ENCODE data around the gene DESI1. TPM values are rescaled to one million over a fixed set of nuclear protein-coding genes. Genes with fewer than 3 reads are reported as not detected.

DESI1 gene
- total RNA-seq, 1 experiment from 2014 or later, result 30.2 TPM

DNA sequence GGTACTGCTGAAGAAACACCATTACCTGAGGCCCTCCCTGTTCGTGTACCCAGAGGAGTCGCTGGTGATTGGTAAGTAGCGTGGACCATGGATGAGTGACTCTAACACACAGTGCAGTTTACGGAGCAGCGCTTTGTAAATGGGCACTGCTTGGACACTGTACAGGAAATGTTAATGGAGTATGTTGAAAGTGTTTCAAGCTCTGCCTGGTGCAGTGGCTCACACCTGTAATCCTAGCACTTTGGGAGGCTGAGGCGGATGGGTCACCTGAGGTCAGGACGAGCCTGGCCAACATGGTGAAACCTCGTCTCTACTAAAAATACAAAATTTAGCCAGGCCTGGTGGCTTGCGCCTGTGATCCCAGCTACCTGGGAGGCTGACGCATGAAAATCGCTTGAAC, 30.0 kb upstream of the DESI1 start:
- H3K27me3 ChIP-seq (ENCODE audit: insufficient read depth, low read length), result no peaks in the 10 kb centered on the region
- DNase-seq, result no peak
- H3K14ac ChIP-seq (ENCODE audit: insufficient read depth, low read length), result no peak overlapping the region
- no peaks in the 10 kb centered on the region for H3K9me3 ChIP-seq (ENCODE audit: control insufficient read depth, low read depth, low read length)
- WGBS (ENCODE audit: extremely low coverage, insufficient read length, low lambda C conversion rate), result no CpG with 5 or more reads among the region's 11 CpGs
- H3K23ac ChIP-seq (ENCODE audit: insufficient read length, low read depth, low read length), result no peak overlapping the region
- H3T11ph ChIP-seq (ENCODE audit: low read length), result no peak overlapping the region
- TF ChIP-seq CTCF (conservative IDR thresholded peaks at IDR 0.05), result no peak
- no peak overlapping the region for H2AFZ ChIP-seq (ENCODE audit: low read length)
- H3K23me2 ChIP-seq (ENCODE audit: insufficient read length, low read depth, low read length, poor library complexity, severe bottlenecking), result no peaks in the 10 kb centered on the region
- no peak overlapping the region for H2AK5ac ChIP-seq (ENCODE audit: insufficient read length, low read length)
- H4K20me1 ChIP-seq (ENCODE audit: control insufficient read depth, insufficient read depth, insufficient read length), result no peaks in the 10 kb centered on the region
- no peaks in the 10 kb centered on the region for H3K4me1 Mint-ChIP-seq
- H3K56ac ChIP-seq (ENCODE audit: insufficient read length, low read depth, low read length), result no peak overlapping the region
- H3K18ac ChIP-seq (ENCODE audit: insufficient read length, low read depth, low read length), result no peak overlapping the region
- H2BK15ac ChIP-seq (ENCODE audit: low read depth, low read length), result no peak overlapping the region
- no peak overlapping the region for H2BK120ac ChIP-seq (ENCODE audit: low read depth, low read length, poor library complexity, severe bottlenecking)
- H3K27me3 Mint-ChIP-seq (ENCODE audit: low read depth), result no peaks in the 10 kb centered on the region
- no peak overlapping the region for H4K5ac ChIP-seq (ENCODE audit: insufficient read length, low read depth, low read length)
- peaks cover 43 to 86% (median 85%) of the 10 kb centered on the region in 3 experiments for H3K36me3 Mint-ChIP-seq (ENCODE audit: insufficient read depth in 1 of 3, low read depth in 3 of 3)
- H2BK12ac ChIP-seq (ENCODE audit: insufficient read length, low read depth, low read length), result no peak overlapping the region
- no peak overlapping the region; a peak in 1 of 7 replicates for H3K27ac Mint-ChIP-seq
- no peak overlapping the region for H3K27ac ChIP-seq (ENCODE audit: insufficient read length, low read depth, low read length)
- no peak overlapping the region for H3K4me3 Mint-ChIP-seq
- no peak overlapping the region for H3K4me2 ChIP-seq (ENCODE audit: insufficient read depth, insufficient read length, low read length)
- no peaks in the 10 kb centered on the region for H3K9me3 Mint-ChIP-seq
- no peak overlapping the region for H3K4ac ChIP-seq (ENCODE audit: low read depth, low read length)
- H4K91ac ChIP-seq (ENCODE audit: insufficient read length, low read depth, low read length), result no peak overlapping the region
- no peak overlapping the region for H2BK20ac ChIP-seq (ENCODE audit: low read depth, low read length, poor library complexity, severe bottlenecking)
- H2BK5ac ChIP-seq (ENCODE audit: insufficient read length, low read length), result no peak overlapping the region
- no peak overlapping the region for H4K8ac ChIP-seq (replicated peaks; ENCODE audit: insufficient read length, low read depth, low read length)
- H3K79me2 ChIP-seq (ENCODE audit: insufficient read depth, low read length), result no peaks in the 10 kb centered on the region
- H3K79me1 ChIP-seq (ENCODE audit: insufficient read depth, low read depth, low read length, poor library complexity, severe bottlenecking), result no peaks in the 10 kb centered on the region
- H3K4me1 ChIP-seq (ENCODE audit: insufficient read depth, low read length), result no peaks in the 10 kb centered on the region
- H3K9ac ChIP-seq (ENCODE audit: extremely low read depth, insufficient read length, low read length), result no peak overlapping the region

Data from H9 (cell line).